Transverse colon (tissue), 4 donors: Measurements from ENCODE around the gene SHC4. TPM values are rescaled to one million over a fixed set of nuclear protein-coding genes. Genes with fewer than 3 reads are reported as not detected.

Experiments
- DNase-seq: peaks from one replicate; pipeline ENCODE4 v3.0.0-alpha.2; 2019
- H3K27ac ChIP-seq, 4 donors: fragments of 200-600 bp; sonication (generic); 2 replicates each; pipeline ENCODE4 v1.5.1; 2016 to 2018; ENCODE audit warnings: inconsistent platforms in 4 of 4
- H3K27me3 ChIP-seq: fragments of 200-600 bp; sonication (generic); 2 replicates; pipeline ENCODE4 v1.5.1; 2017; ENCODE audit warnings: inconsistent platforms
- H3K36me3 ChIP-seq, 4 donors: fragments of 200-600 bp; sonication (generic); 2 replicates each; pipeline ENCODE4 v1.5.1; 2017 to 2019; ENCODE audit warnings: inconsistent platforms in 4 of 4
- H3K4me1 ChIP-seq, 4 donors: fragments of 200-600 bp; sonication (generic); 2 replicates each; pipeline ENCODE4 v1.5.1; 2017 to 2020; ENCODE audit warnings: inconsistent platforms in 4 of 4
- H3K4me3 ChIP-seq, 4 donors: fragments of 200-600 bp; sonication (generic); 1 replicate in 1 of 4; 2 replicates in 3 of 4; pipeline versions ENCODE4 v1.5.1 to v1.6.1; 2017 to 2019; ENCODE audit warnings: inconsistent platforms in 4 of 4
- H3K9me3 ChIP-seq, 2 donors: fragments of 200-600 bp; sonication (generic); 2 replicates each; pipeline ENCODE4 v1.5.1; 2017 to 2019; ENCODE audit warnings: inconsistent platforms in 2 of 2
- EP300 ChIP-seq: sonication (generic); formaldehyde crosslinking; IDR thresholded peaks from one replicate; pipeline ENCODE4 v1.6.1; 2017; ENCODE audit warnings: antibody characterized with exemption, low read depth
- POLR2A ChIP-seq: fragments of 450-650 bp; IDR thresholded peaks from one replicate; pipeline ENCODE4 v1.6.1; 2016; ENCODE audit warnings: antibody characterized with exemption, mild to moderate bottlenecking, moderate library complexity
- POLR2AphosphoS5 ChIP-seq, 3 donors: sonication (generic); formaldehyde crosslinking; IDR thresholded peaks; one replicate each; pipeline ENCODE4 v1.6.1; 2016; ENCODE audit warnings: antibody characterized with exemption in 3 of 3
- WGBS, 2 donors: methylation state at CpG; one replicate each; pipeline ENCODE4 v1.1.5; 2018; ENCODE audit warnings: low coverage in 1 of 2; 5-methylcytosine and 5-hydroxymethylcytosine counted together
- in situ Hi-C, 4 donors: fragments of 200-750 bp; cut with MboI; loops; one replicate each; pipeline versions ENCODE4 v1.15.0 to v1.15.1; 2017; ENCODE audit warnings: low sequenced_read_pairs in 3 of 4, low pct_ligation_motif_present in 1 of 4, low pct_unique_long_range_greater_than_20kb in 1 of 4
- intact Hi-C: fragments of 100-400 bp; cut with DNase I; formaldehyde crosslinking; loops from one replicate; pipeline ENCODE4 v1.15.1; 2023; ENCODE audit warnings: low total_unique reads
- total RNA-seq, 4 donors: library from RNA; depleted of rRNA; stranded (reverse); fragments of >200 nt; gene quantifications; one replicate each; pipeline ENCODE4 v1.1.0, GENCODE V29; 2016
- TF ChIP-seq, protein P1 (sequence below), 5 experiments: fragments of 200-600 bp in 3 of 5; fragments of 450-650 bp in 2 of 5; sonication (generic) in 3 of 5; IDR thresholded peaks; 1 replicate in 2 of 5; 2 replicates in 3 of 5; pipeline ENCODE4 v1.5.1; 2016 to 2017; ENCODE audit warnings: antibody characterized with exemption in 5 of 5, inconsistent platforms in 3 of 5, mild to moderate bottlenecking in 2 of 5, moderate library complexity in 1 of 5

Gene SHC4
- total RNA-seq, 4 donors from 2014 or later = 0.48 to 0.96 TPM; not detected in 2

DNA sequence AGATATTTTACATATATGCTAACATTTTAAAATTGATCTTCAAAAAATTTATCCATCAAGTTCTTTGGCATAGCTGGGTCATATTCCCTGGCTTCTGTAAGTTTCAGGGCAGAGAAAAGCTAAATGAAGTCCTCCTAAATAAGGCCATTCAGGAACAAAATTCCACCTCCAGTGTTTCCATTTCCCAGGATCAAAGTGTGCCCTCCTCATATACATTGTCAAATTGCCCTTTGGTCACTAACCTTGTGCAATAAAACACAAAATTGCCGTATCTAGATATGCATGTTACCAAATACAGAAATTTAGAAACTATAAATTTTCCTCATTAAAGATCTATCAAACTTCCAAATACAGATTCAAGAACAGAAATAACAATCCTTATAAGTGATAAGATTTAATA, 163.5 kb downstream of the SHC4 start:
- peak overlapping the region in 1 of 4 donors; percentile 49 for H3K27ac ChIP-seq
- no peaks in the 10 kb centered on the region for H3K36me3 ChIP-seq
- WGBS, 2 donors = 69 to 83% methylated on average over 1 of the region's 1 CpG
- intact Hi-C loops = no loop called here
- no peaks in the 10 kb centered on the region for H3K27me3 ChIP-seq
- DNase-seq = no peak
- H3K4me1 ChIP-seq = peaks cover 0 to 12% (median 8%) of the 10 kb centered on the region in 4 donors
- TF ChIP-seq POLR2AphosphoS5 (IDR thresholded peaks at IDR 0.05) = no peak
- TF ChIP-seq EP300 = no peak
- no peak for TF ChIP-seq POLR2A
- TF ChIP-seq, protein P1, sequence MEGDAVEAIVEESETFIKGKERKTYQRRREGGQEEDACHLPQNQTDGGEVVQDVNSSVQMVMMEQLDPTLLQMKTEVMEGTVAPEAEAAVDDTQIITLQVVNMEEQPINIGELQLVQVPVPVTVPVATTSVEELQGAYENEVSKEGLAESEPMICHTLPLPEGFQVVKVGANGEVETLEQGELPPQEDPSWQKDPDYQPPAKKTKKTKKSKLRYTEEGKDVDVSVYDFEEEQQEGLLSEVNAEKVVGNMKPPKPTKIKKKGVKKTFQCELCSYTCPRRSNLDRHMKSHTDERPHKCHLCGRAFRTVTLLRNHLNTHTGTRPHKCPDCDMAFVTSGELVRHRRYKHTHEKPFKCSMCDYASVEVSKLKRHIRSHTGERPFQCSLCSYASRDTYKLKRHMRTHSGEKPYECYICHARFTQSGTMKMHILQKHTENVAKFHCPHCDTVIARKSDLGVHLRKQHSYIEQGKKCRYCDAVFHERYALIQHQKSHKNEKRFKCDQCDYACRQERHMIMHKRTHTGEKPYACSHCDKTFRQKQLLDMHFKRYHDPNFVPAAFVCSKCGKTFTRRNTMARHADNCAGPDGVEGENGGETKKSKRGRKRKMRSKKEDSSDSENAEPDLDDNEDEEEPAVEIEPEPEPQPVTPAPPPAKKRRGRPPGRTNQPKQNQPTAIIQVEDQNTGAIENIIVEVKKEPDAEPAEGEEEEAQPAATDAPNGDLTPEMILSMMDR (IDR thresholded peaks at IDR 0.05) = no peak
- no peak overlapping the region for H3K4me3 ChIP-seq
- H3K9me3 ChIP-seq = no peaks in the 10 kb centered on the region
- in situ Hi-C loops = loop anchor here in 1 of 4 donors (25.0 kb wide), 1 partner anchor 438 kb away; no protein-coding TSS in a partner anchor

DNA sequence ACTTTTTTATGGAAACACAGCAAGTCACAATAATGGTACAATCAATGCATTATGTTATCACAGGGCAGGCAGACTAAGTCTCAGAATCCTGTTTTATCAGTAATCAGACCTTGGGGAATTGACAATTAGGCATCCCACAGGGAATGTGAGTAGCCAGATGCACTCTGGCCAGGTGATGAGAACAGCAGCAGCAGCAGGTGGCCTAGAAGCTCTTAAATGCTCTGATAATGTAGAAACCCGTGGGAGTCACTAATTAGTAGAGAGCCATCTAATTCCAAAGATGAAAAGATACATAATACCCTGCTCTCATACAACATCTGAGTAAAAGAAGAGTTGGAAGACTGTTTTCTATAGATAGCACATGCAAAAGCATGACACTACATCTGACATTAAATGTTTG, 165.4 kb downstream of the SHC4 start:
- Histone ChIP-seq H3K4me3 (no peak overlapping the region), H3K27me3 (no peaks in the 10 kb centered on the region), H3K9me3 (no peaks in the 10 kb centered on the region), H3K4me1 (peaks cover 7 to 20% (median 10%) of the 10 kb centered on the region in 4 donors), H3K36me3 (no peaks in the 10 kb centered on the region), H3K27ac (no peak overlapping the region)
- in situ Hi-C loops = no loop called here
- intact Hi-C loops = no loop called here
- 73 to 77% methylated on average over 1 of the region's 1 CpG for WGBS, 2 donors
- no peak for DNase-seq
- TF ChIP-seq POLR2AphosphoS5 (IDR thresholded peaks at IDR 0.05) = no peak
- no peak for TF ChIP-seq EP300
- TF ChIP-seq, protein P1 (IDR thresholded peaks at IDR 0.05) = no peak

DNA sequence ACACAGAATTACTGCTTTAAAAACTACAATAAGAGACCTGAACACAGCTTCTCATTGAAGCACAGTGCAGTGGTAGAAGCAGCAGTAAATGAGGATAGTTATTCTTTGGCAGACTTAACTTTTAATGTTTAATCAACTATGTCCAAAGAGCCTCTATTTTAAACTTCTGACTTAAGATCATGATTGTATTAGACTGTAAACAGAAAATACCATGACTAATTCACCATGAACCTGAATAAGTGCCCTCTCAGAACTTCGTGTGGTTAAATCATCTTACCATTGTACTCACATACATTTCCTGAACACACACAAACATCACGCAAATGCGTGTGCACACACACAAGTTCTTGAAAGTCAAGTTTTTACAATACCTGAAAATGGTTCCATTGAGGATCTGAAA, 166.8 kb downstream of the SHC4 start:
- H3K27me3 ChIP-seq = no peaks in the 10 kb centered on the region
- DNase-seq = no peak
- TF ChIP-seq POLR2AphosphoS5 (IDR thresholded peaks at IDR 0.05) (no peak), EP300 (no peak), POLR2A (no peak)
- TF ChIP-seq, protein P1 (IDR thresholded peaks at IDR 0.05) = no peak
- 73 to 78% methylated on average over 3 of the region's 3 CpGs for WGBS, 2 donors
- H3K4me1 ChIP-seq = peaks cover 7 to 20% (median 10%) of the 10 kb centered on the region in 4 donors
- H3K9me3 ChIP-seq = no peaks in the 10 kb centered on the region
- H3K4me3 ChIP-seq = no peak overlapping the region
- intact Hi-C loops = no loop called here
- H3K27ac ChIP-seq = no peak overlapping the region
- H3K36me3 ChIP-seq = no peaks in the 10 kb centered on the region
- in situ Hi-C loops = no loop called here

DNA sequence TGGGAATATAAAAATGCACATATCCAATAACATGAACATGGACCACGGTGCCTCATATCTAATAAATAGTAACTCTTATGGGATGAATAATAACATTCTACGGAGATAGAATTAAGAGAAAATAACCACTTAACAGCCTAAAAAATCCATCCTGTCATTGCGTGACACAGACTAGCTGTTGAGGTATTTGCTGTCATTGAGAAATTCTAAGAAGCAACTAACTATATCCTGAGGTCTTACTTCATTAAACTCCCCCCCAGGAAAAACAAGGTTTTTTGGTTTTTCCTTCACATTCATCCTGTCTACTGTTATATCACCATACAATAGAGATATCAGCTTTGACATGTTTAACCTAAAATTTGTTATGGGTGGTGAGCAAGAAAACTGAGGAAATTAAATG, 167.2 kb downstream of the SHC4 start:
- Histone ChIP-seq H3K27ac (no peak overlapping the region), H3K9me3 (no peaks in the 10 kb centered on the region), H3K36me3 (no peaks in the 10 kb centered on the region), H3K4me1 (peaks cover 7 to 20% (median 10%) of the 10 kb centered on the region in 4 donors), H3K4me3 (no peak overlapping the region), H3K27me3 (no peaks in the 10 kb centered on the region)
- WGBS, 2 donors = 91 to 94% methylated on average over 3 of the region's 3 CpGs
- in situ Hi-C loops (no loop called here), intact Hi-C loops (no loop called here)
- DNase-seq = no peak
- TF ChIP-seq, protein P1 (IDR thresholded peaks at IDR 0.05) = no peak
- TF ChIP-seq POLR2A (no peak), POLR2AphosphoS5 (IDR thresholded peaks at IDR 0.05) (no peak), EP300 (no peak)
